Measurements from ENCODE around the gene TMC6. TPM values are rescaled to one million over a fixed set of nuclear protein-coding genes. Genes with fewer than 3 reads are reported as not detected.

Gene TMC6, protein sequence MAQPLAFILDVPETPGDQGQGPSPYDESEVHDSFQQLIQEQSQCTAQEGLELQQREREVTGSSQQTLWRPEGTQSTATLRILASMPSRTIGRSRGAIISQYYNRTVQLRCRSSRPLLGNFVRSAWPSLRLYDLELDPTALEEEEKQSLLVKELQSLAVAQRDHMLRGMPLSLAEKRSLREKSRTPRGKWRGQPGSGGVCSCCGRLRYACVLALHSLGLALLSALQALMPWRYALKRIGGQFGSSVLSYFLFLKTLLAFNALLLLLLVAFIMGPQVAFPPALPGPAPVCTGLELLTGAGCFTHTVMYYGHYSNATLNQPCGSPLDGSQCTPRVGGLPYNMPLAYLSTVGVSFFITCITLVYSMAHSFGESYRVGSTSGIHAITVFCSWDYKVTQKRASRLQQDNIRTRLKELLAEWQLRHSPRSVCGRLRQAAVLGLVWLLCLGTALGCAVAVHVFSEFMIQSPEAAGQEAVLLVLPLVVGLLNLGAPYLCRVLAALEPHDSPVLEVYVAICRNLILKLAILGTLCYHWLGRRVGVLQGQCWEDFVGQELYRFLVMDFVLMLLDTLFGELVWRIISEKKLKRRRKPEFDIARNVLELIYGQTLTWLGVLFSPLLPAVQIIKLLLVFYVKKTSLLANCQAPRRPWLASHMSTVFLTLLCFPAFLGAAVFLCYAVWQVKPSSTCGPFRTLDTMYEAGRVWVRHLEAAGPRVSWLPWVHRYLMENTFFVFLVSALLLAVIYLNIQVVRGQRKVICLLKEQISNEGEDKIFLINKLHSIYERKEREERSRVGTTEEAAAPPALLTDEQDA
- total RNA-seq = 100 to 1,000 TPM in 1 of 10 donors, 10 to 100 TPM in 9; 42.3 to 109 (median 69.1) TPM
- polyA plus RNA-seq = 10 to 100 TPM; 22.8 to 86.0 TPM
- long read RNA-seq, donor 1, full-length matches to known transcripts = 29 of 114 reads
- long read RNA-seq, donor 1, partial matches to known transcripts = 50 of 114 reads
- long read RNA-seq, donor 1, other reads (novel, unspliced or antisense) = 35 of 114 reads
- long read RNA-seq, donor 2, full-length matches to known transcripts = 28 of 121 reads
- long read RNA-seq, donor 2, partial matches to known transcripts = 48 of 121 reads
- long read RNA-seq, donor 2, other reads (novel, unspliced or antisense) = 45 of 121 reads
- long read RNA-seq, donor 3, full-length matches to known transcripts = 54 of 239 reads
- long read RNA-seq, donor 3, partial matches to known transcripts = 71 of 239 reads
- long read RNA-seq, donor 3, other reads (novel, unspliced or antisense) = 114 of 239 reads

DNA sequence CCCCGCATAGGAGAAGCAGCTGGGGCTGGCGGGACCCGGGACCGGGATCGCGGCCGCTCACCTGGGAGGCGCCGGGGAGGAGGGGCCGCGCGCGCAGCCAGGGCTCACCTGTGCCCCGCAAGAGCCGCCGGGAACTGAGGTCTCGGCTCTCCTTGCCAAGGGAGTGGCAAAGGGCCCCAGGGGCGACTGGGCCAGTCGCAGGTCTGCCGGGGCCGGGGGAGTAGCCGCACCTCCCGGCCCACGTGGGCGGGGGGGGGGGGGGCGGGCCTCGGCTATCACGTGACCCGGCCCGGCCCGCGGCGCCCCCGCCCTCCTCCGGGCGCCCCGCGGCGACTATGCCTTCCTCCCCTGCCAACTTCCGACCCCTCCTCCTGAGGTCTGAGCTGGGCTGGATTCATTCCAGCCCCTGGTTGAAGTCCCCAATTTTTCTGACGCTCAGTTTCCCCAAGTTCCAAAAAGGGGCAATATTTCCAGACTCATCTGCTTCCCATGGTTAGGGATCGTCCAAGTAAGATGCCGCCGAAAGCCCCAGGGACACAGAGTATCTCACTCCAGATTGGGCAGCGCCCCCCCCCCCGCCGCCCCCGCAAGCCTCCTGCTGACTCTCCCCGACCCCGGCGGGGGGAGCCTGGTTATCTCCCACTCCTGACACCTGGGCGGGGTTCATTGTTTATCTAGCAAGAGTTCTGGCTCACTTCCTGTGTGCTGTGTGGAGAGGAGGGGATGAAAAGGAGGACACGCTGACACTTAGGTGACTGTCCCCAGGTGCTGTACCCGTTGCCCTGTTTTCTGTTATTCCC, at the start of gene TMC6:
Gene TMC6, minus strand, starts transcription at position 205 of the 800 bp plus-strand sequence. CDS start 1,923 bp downstream, outside the sequence.
- Histone ChIP-seq H3K27me3 (peaks cover 0 to 3% (median 0%) of the 10 kb centered on the region in 7 donors), H3K4me3 (peak within 1 kb of the TSS; percentile 57 to 97 (median 88)), H3K36me3 (peaks cover 0 to 36% (median 12%) of the 10 kb centered on the region in 9 donors), H3K4me1 (peaks cover 31 to 98% (median 76%) of the 10 kb centered on the region in 9 donors), H3K27ac (peak within 1 kb of the TSS; percentile 89 to 98 (median 96)), H3K9me3 (no peaks in the 10 kb centered on the region)
- 4 to 5% methylated on average over 40 to 49 of the region's 54 CpGs for WGBS, 2 donors
- DNase-seq = peak in 1 of 2 donors; percentile 64
- ATAC-seq = peak; percentile 2 to 54 (median 24)
- intact Hi-C loops (cut with DNase I) = loop anchor here in 6 of 10 donors (2.0 to 5.0 kb wide), 4 partner anchors 40 to 119 kb away; partner anchors contain the start of gene SYNGR2 (in 1 of the 6)
- TF ChIP-seq, protein P1, sequence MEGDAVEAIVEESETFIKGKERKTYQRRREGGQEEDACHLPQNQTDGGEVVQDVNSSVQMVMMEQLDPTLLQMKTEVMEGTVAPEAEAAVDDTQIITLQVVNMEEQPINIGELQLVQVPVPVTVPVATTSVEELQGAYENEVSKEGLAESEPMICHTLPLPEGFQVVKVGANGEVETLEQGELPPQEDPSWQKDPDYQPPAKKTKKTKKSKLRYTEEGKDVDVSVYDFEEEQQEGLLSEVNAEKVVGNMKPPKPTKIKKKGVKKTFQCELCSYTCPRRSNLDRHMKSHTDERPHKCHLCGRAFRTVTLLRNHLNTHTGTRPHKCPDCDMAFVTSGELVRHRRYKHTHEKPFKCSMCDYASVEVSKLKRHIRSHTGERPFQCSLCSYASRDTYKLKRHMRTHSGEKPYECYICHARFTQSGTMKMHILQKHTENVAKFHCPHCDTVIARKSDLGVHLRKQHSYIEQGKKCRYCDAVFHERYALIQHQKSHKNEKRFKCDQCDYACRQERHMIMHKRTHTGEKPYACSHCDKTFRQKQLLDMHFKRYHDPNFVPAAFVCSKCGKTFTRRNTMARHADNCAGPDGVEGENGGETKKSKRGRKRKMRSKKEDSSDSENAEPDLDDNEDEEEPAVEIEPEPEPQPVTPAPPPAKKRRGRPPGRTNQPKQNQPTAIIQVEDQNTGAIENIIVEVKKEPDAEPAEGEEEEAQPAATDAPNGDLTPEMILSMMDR (IDR thresholded peaks at IDR 0.05) = no peak

DNA sequence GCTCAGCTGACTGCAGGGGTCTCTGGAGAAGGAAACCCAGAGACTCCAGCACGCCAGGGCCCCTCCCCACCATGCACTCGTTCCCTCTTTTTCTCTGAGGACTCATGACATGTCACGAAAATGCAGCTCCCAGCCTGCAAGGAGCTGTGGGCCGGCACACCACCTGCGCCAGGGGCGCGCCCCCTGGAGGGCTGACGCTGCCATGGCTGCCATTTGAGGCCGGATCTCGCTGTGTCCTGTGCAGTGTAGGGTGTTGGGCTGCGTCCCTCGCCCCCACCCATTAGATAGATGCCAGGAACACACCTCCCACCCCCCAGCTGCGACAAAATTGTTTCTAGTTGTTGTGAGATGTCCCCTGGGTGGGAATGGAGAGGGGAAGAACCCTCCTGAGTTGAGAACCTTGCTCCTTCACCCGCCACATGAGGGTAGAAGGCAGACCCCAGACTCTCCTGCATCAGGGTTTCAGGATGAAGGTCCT, 48.0 kb upstream of the TMC6 start:
- intact Hi-C loops (cut with DNase I) = loop anchor here in 8 of 10 donors (1.0 to 10.0 kb wide), 7 partner anchors 34 to 152 kb away; partner anchors contain the start of gene TMC6 (in 2 of the 8)
- peaks cover 37 to 78% (median 59%) of the 10 kb centered on the region in 9 donors for H3K4me1 ChIP-seq

DNA sequence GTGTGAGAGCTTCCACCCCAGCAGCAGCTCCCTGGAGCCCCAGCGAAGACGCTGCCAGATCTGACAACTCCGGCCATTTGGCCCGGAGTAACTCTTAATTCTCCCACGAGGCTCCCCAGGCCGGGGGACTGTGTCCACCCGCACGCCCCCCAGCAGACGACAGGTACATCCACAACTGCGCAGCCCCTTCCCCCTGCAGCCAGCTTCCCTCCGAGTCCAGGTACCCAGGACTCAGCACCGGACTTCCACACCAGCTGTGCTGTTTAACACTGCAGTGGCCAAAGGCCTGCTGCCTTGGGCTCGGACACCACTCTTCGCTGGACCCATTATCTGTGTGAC, 47.1 kb upstream of the TMC6 start:
- Histone ChIP-seq H3K4me1 (peaks cover 37 to 85% (median 61%) of the 10 kb centered on the region in 9 donors), H3K36me3 (peaks cover 0 to 50% (median 10%) of the 10 kb centered on the region in 9 donors), H3K9me3 (no peaks in the 10 kb centered on the region), H3K27me3 (no peaks in the 10 kb centered on the region), H3K4me3 (no peak overlapping the region), H3K27ac (peak overlapping the region; percentile 80 to 94 (median 88))
- intact Hi-C loops (cut with DNase I) = loop anchor here in 6 of 10 donors (2.0 to 10.0 kb wide), 5 partner anchors 33 to 151 kb away; partner anchors contain the start of gene TMC6 (in 2 of the 6)
- DNase-seq (no peak), ATAC-seq (no peak)
- 63 to 67% methylated on average over 14 of the region's 14 CpGs for WGBS, 2 donors
- TF ChIP-seq, protein P1 (IDR thresholded peaks at IDR 0.05) = no peak

More for the DNA sequence above, 48.0 kb upstream of the TMC6 start:
- TF ChIP-seq, protein P1 (IDR thresholded peaks at IDR 0.05) = peak in 8 of 9 donors; percentile 83 to 95 (median 92)
- Histone ChIP-seq H3K27me3 (no peaks in the 10 kb centered on the region), H3K9me3 (no peaks in the 10 kb centered on the region), H3K36me3 (peaks cover 0 to 40% (median 3%) of the 10 kb centered on the region in 9 donors), H3K4me3 (no peak overlapping the region), H3K27ac (peak overlapping the region in 4 of 10 donors; percentile 31 to 94 (median 88))
- ATAC-seq (peak in 7 of 8 donors; percentile 15 to 52 (median 36)), DNase-seq (peak; percentile 68 to 79)
- WGBS, 2 donors = 18 to 21% methylated on average over 14 of the region's 14 CpGs
